ENCODE measurements around the gene LDLRAD4. TPM values are rescaled to one million over a fixed set of nuclear protein-coding genes. Genes with fewer than 3 reads are reported as not detected.

Gene LDLRAD4
- polyA plus RNA-seq, 1 of the 3 experiments (the other 2 are of a cell fraction) = 0.16 TPM

DNA sequence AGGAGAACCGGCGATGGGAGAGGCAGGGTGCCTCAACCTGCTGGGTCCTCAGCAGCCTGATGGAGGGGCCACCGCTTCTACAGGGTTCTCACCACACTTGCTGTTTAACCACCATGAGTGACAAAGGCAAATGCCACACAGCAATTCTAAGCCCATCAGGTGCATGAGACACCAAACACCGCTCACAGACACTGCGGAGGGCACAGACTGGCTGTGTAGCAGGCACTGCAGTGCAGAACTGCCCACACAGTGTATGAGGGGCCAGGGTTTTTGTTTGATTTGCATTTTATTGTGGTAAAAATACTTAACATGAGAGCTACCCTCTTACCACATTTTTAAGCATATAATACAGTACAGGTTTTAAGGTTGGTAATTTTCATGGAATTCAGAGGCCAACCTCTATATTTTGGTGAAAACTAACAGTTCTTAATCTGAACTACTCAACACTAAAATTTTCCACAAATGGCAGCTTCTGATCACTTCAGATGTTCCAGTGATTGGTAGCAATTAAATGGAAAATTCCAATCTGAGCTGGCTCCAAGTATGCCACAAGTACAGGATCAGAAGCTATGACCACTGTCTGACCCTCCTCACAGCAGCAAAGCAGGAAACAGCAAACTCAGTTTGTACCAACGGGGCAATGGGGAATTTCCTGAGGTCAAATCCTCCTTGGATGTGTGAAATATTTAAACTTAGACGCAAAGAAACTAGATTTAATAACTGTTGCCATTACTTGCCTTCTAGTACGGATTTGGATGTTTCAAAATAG is 440.1 kb downstream of the LDLRAD4 start:
- WGBS (ENCODE audit: low lambda C conversion rate) = 83% methylated on average over 8 of the region's 8 CpGs
- no peak for DNase-seq
- Histone ChIP-seq H3K9ac (no peak overlapping the region), H3K4me1 (ENCODE audit: control insufficient read depth in 1 of 2, insufficient read depth in 2 of 2, low read depth in 1 of 2, low read length in 1 of 2) (peaks cover 0 to 8% of the 10 kb centered on the region in 2 experiments; a peak in 1 of 4 replicates), H3K36me3 (replicated peaks in 1 of 2; ENCODE audit: control insufficient read depth in 1 of 2, insufficient read depth in 2 of 2, low read length in 1 of 2) (peaks cover 3 to 6% of the 10 kb centered on the region in 2 experiments), H3K4me2 (no peak overlapping the region), H3K27me3 (ENCODE audit: insufficient read depth) (no peaks in the 10 kb centered on the region), H3K4me3 (ENCODE audit: low read depth in 2 of 2, low read length in 1 of 2) (no peak overlapping the region), H4K20me1 (ENCODE audit: insufficient read depth) (no peaks in the 10 kb centered on the region), H3F3A (replicated peaks; ENCODE audit: insufficient read depth) (no peaks in the 10 kb centered on the region), H3K27ac (ENCODE audit: low read depth in 2 of 2, low read length in 1 of 2) (no peak overlapping the region), H2AFZ (ENCODE audit: low read depth) (no peak overlapping the region), H3K79me2 (ENCODE audit: insufficient read depth) (no peaks in the 10 kb centered on the region), H3K9me3 (no peaks in the 10 kb centered on the region), H3K9me2 (no peaks in the 10 kb centered on the region)
- TF ChIP-seq GABPA (IDR thresholded peaks at IDR 0.05; ENCODE audit: low read depth) (no peak), MEF2A (IDR thresholded peaks at IDR 0.05; ENCODE audit: borderline replicate concordance, low read depth) (no peak), SMC3 (IDR thresholded peaks at IDR 0.05; ENCODE audit: low read depth, low read length) (no peak), RAD21 (IDR thresholded peaks at IDR 0.05; ENCODE audit: low read length) (no peak)
- TF ChIP-seq, protein P1, sequence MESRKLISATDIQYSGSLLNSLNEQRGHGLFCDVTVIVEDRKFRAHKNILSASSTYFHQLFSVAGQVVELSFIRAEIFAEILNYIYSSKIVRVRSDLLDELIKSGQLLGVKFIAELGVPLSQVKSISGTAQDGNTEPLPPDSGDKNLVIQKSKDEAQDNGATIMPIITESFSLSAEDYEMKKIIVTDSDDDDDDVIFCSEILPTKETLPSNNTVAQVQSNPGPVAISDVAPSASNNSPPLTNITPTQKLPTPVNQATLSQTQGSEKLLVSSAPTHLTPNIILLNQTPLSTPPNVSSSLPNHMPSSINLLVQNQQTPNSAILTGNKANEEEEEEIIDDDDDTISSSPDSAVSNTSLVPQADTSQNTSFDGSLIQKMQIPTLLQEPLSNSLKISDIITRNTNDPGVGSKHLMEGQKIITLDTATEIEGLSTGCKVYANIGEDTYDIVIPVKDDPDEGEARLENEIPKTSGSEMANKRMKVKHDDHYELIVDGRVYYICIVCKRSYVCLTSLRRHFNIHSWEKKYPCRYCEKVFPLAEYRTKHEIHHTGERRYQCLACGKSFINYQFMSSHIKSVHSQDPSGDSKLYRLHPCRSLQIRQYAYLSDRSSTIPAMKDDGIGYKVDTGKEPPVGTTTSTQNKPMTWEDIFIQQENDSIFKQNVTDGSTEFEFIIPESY (IDR thresholded peaks at IDR 0.05; ENCODE audit: borderline replicate concordance, low read depth) = no peak
- ChIA-PET POLR2A (no interaction called here), CTCF (interaction anchor here (1.0 to 1.1 kb wide), 3 partner anchors 22 to 442 kb away, joined by 3 read pairs; no protein-coding TSS in a partner anchor)

DNA sequence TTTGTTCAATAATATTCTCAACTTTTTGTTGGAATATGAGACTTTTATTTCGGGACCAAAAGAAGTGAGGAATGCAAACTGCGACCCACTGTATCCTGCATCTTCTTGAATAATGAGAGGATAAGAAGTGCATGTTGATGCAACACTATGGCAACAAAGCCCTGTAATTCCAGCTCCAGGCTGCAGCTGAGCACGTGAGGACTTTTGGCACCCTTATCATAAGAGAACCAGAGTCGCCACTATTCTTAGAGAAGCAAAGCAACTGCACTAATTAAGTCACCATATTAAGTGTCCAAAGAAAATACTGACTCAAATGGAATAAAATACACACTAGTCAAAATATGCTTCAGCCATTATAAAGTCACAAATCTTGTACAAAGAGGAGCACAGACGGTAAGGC is 441.9 kb downstream of the LDLRAD4 start:
- H3K4me2 ChIP-seq = no peak overlapping the region
- no peaks in the 10 kb centered on the region; a peak in 1 of 4 replicates for H3K4me1 ChIP-seq (ENCODE audit: control insufficient read depth in 1 of 2, insufficient read depth in 2 of 2, low read depth in 1 of 2, low read length in 1 of 2)
- DNase-seq = no peak
- H3K79me2 ChIP-seq (ENCODE audit: insufficient read depth) = no peaks in the 10 kb centered on the region
- no peak overlapping the region for H3K4me3 ChIP-seq (ENCODE audit: low read depth in 2 of 2, low read length in 1 of 2)
- no peak overlapping the region for H3K27ac ChIP-seq (ENCODE audit: low read depth in 2 of 2, low read length in 1 of 2)
- no peaks in the 10 kb centered on the region for H3K9me2 ChIP-seq
- no peak overlapping the region for H2AFZ ChIP-seq (ENCODE audit: low read depth)
- no peak for TF ChIP-seq GATA2 (CRISPR knock-in tag; IDR thresholded peaks at IDR 0.05)
- TF ChIP-seq, protein P1 (IDR thresholded peaks at IDR 0.05; ENCODE audit: borderline replicate concordance, low read depth) = no peak
- no peak for TF ChIP-seq RAD21 (IDR thresholded peaks at IDR 0.05; ENCODE audit: low read length)
- TF ChIP-seq, protein P2, sequence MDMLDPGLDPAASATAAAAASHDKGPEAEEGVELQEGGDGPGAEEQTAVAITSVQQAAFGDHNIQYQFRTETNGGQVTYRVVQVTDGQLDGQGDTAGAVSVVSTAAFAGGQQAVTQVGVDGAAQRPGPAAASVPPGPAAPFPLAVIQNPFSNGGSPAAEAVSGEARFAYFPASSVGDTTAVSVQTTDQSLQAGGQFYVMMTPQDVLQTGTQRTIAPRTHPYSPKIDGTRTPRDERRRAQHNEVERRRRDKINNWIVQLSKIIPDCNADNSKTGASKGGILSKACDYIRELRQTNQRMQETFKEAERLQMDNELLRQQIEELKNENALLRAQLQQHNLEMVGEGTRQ (IDR thresholded peaks at IDR 0.05; ENCODE audit: borderline replicate concordance, low read depth, low read length) = no peak
- no peak for TF ChIP-seq RXRA (IDR thresholded peaks at IDR 0.05; ENCODE audit: borderline replicate concordance, low read depth)
- TF ChIP-seq RCOR1 (IDR thresholded peaks at IDR 0.05; ENCODE audit: low read length) = no peak
- TF ChIP-seq CHD2 (IDR thresholded peaks at IDR 0.05; ENCODE audit: low read length, partially characterized antibody) = no peak
- TF ChIP-seq EZH2phosphoT487 (IDR thresholded peaks at IDR 0.05; ENCODE audit: borderline replicate concordance, low read depth) = no peak
- no peak for TF ChIP-seq NRF1 (IDR thresholded peaks at IDR 0.05; ENCODE audit: low read depth, low read length)
- no peak for TF ChIP-seq POLR2AphosphoS5 (IDR thresholded peaks at IDR 0.05; ENCODE audit: low read depth, low read length)
- H3K36me3 ChIP-seq (replicated peaks in 1 of 2; ENCODE audit: control insufficient read depth in 1 of 2, insufficient read depth in 2 of 2, low read length in 1 of 2) = peaks cover 5 to 11% of the 10 kb centered on the region in 2 experiments
- H3F3A ChIP-seq (replicated peaks; ENCODE audit: insufficient read depth) = no peaks in the 10 kb centered on the region
- no peaks in the 10 kb centered on the region for H4K20me1 ChIP-seq (ENCODE audit: insufficient read depth)
- no peaks in the 10 kb centered on the region for H3K27me3 ChIP-seq (ENCODE audit: insufficient read depth)
- ChIA-PET POLR2A (no interaction called here), CTCF (interaction anchor here (0.7 kb wide), 1 partner anchor 176 kb away, joined by 3 read pairs; no protein-coding TSS in a partner anchor)
- no peak overlapping the region for H3K9ac ChIP-seq
- WGBS (ENCODE audit: low lambda C conversion rate) = 76% methylated on average over 5 of the region's 5 CpGs
- no peaks in the 10 kb centered on the region for H3K9me3 ChIP-seq

Measured in SK-N-SH (cell line).